GM23338 (cell line): ENCODE data around the gene DPEP3. TPM values are rescaled to one million over a fixed set of nuclear protein-coding genes. Genes with fewer than 3 reads are reported as not detected.

Experiments
- ATAC-seq: fragments of 200-7000 bp; cut with Tn5 transposase; 3 replicates; pipeline ENCODE4 v1.9.1; 2020
- DNase-seq: peaks from one replicate; pipeline ENCODE4 v3.0.0-alpha.2; 2015; ENCODE audit warnings: low spot score
- H2AFZ ChIP-seq: fragments of 200-600 bp; sonication (generic); 2 replicates; pipeline ENCODE4 v1.8.0; 2016; ENCODE audit warnings: antibody characterized with exemption, mild to moderate bottlenecking, moderate library complexity
- H3F3A ChIP-seq: fragments of 200-600 bp; sonication (generic); replicated peaks from 2 replicates; pipeline ENCODE4 v1.8.0; 2017; ENCODE audit warnings: antibody characterized with exemption, mixed run types, low read depth
- H3K27ac ChIP-seq: fragments of 200-600 bp; sonication (generic); 2 replicates; pipeline ENCODE4 v1.6.1; 2016; ENCODE audit warnings: low read depth
- H3K27me3 ChIP-seq: fragments of 200-600 bp; sonication (generic); 2 replicates; pipeline ENCODE4 v1.8.0; 2016; ENCODE audit warnings: mild to moderate bottlenecking, mixed run types, moderate library complexity; ENCODE audit not compliant: insufficient read depth
- H3K36me3 ChIP-seq: fragments of 200-600 bp; sonication (generic); 2 replicates; pipeline ENCODE4 v1.8.0; 2016; ENCODE audit warnings: mild to moderate bottlenecking; ENCODE audit not compliant: insufficient read depth
- H3K4me1 ChIP-seq: fragments of 200-600 bp; sonication (generic); 2 replicates; pipeline ENCODE4 v1.8.0; 2016; ENCODE audit warnings: mild to moderate bottlenecking, moderate library complexity; ENCODE audit not compliant: insufficient read depth
- H3K4me2 ChIP-seq: fragments of 200-600 bp; sonication (generic); 2 replicates; pipeline ENCODE4 v1.7.1; 2017; ENCODE audit warnings: mixed run types
- H3K4me3 ChIP-seq: fragments of 200-600 bp; sonication (generic); 2 replicates; pipeline ENCODE4 v1.6.1; 2016; ENCODE audit warnings: mixed run types
- H3K79me2 ChIP-seq: fragments of 200-600 bp; sonication (generic); replicated peaks from 2 replicates; pipeline ENCODE4 v1.8.0; 2017; ENCODE audit warnings: mild to moderate bottlenecking; ENCODE audit not compliant: insufficient read depth
- H3K9me2 ChIP-seq: fragments of 200-600 bp; sonication (generic); 2 replicates; pipeline ENCODE4 v1.8.0; 2017; ENCODE audit not compliant: insufficient read depth
- H4K20me1 ChIP-seq: fragments of 200-600 bp; sonication (generic); replicated peaks from 2 replicates; pipeline ENCODE4 v1.8.0; 2017; ENCODE audit warnings: mild to moderate bottlenecking; ENCODE audit not compliant: insufficient read depth
- H3K27ac Mint-ChIP-seq: 2 replicates; pipeline ENCODE4 v1.8.0; 2020; ENCODE audit warnings: inconsistent platforms, mild to moderate bottlenecking, moderate library complexity, mixed read lengths
- H3K27me3 Mint-ChIP-seq: 3 replicates; pipeline ENCODE4 v1.8.0; 2022; ENCODE audit warnings: low read depth, mild to moderate bottlenecking, moderate library complexity, mixed read lengths, inconsistent platforms; ENCODE audit not compliant: insufficient read depth, poor library complexity
- H3K36me3 Mint-ChIP-seq: 3 replicates; pipeline ENCODE4 v1.8.0; 2021; ENCODE audit warnings: low read depth, mild to moderate bottlenecking, inconsistent platforms, moderate library complexity, mixed read lengths
- H3K4me1 Mint-ChIP-seq: 3 replicates; pipeline ENCODE4 v1.8.0; 2020; ENCODE audit warnings: mild to moderate bottlenecking, inconsistent platforms, mixed read lengths
- H3K4me3 Mint-ChIP-seq: 3 replicates; pipeline ENCODE4 v1.8.0; 2021; ENCODE audit warnings: moderate library complexity, mild to moderate bottlenecking, inconsistent platforms, mixed read lengths
- H3K9me3 Mint-ChIP-seq: 3 replicates; pipeline ENCODE4 v1.8.0; 2020; ENCODE audit warnings: moderate library complexity, mild to moderate bottlenecking, inconsistent platforms, mixed read lengths
- CREB1 ChIP-seq: fragments of 250-450 bp; sonication (Bioruptor Pico); IDR thresholded peaks from 2 replicates; pipeline ENCODE4 v1.5.0; 2020; ENCODE audit warnings: low read depth, mild to moderate bottlenecking, moderate library complexity
- ETS1 ChIP-seq: IDR thresholded peaks from 2 replicates; pipeline ENCODE4 v1.6.1; 2016; ENCODE audit warnings: antibody characterized with exemption
- EZH2 ChIP-seq: fragments of 200-600 bp; sonication (generic); IDR thresholded peaks from one replicate; pipeline ENCODE4 v1.8.0; 2017; ENCODE audit warnings: antibody characterized with exemption, mild to moderate bottlenecking, low read depth; ENCODE audit not compliant: unreplicated experiment
- EZH2phosphoT487 ChIP-seq: fragments of 200-600 bp; sonication (generic); IDR thresholded peaks from one replicate; pipeline ENCODE4 v1.8.1; 2018; ENCODE audit warnings: antibody characterized with exemption; ENCODE audit not compliant: unreplicated experiment
- JUNB ChIP-seq: IDR thresholded peaks from one replicate; pipeline ENCODE4 v1.6.1; 2016; ENCODE audit warnings: antibody characterized with exemption; ENCODE audit not compliant: unreplicated experiment
- POLR2AphosphoS5 ChIP-seq: IDR thresholded peaks from 2 replicates; pipeline ENCODE4 v1.6.1; 2016; ENCODE audit warnings: antibody characterized with exemption, low read depth
- REST ChIP-seq: IDR thresholded peaks from one replicate; pipeline ENCODE4 v1.6.1; 2018; ENCODE audit warnings: antibody characterized with exemption; ENCODE audit not compliant: unreplicated experiment
- STAT1 ChIP-seq: IDR thresholded peaks from one replicate; pipeline ENCODE4 v1.6.1; 2016; ENCODE audit warnings: antibody characterized with exemption; ENCODE audit not compliant: unreplicated experiment
- ZNF331 ChIP-seq: fragments of 250-450 bp; sonication (Bioruptor Pico); IDR thresholded peaks from 2 replicates; pipeline ENCODE4 v1.5.0; 2020; ENCODE audit warnings: low read depth, mild to moderate bottlenecking, moderate library complexity
- ZNF462 ChIP-seq: fragments of 250-450 bp; sonication (Bioruptor Pico); IDR thresholded peaks from 2 replicates; pipeline ENCODE4 v1.5.0; 2020; ENCODE audit warnings: mild to moderate bottlenecking, moderate library complexity
- polyA plus RNA-seq: library from polyadenylated mRNA; unstranded; fragments of >200 nt; fragmentation: Nextera tagmentation; extraction: Ambion mirVana; gene quantifications from 2 replicates; pipeline ENCODE4 v1.2.1, GENCODE V29; 2016
- total RNA-seq: library from RNA; depleted of rRNA; stranded (reverse); fragments of >200 nt; shearing (Covaris generic); gene quantifications from 2 replicates; pipeline ENCODE4 v1.2.3, GENCODE V29; 2014

Gene DPEP3
- total and polyA plus RNA-seq, 2 experiments from 2014 or later, result 8.8 to 18.4 TPM

DNA sequence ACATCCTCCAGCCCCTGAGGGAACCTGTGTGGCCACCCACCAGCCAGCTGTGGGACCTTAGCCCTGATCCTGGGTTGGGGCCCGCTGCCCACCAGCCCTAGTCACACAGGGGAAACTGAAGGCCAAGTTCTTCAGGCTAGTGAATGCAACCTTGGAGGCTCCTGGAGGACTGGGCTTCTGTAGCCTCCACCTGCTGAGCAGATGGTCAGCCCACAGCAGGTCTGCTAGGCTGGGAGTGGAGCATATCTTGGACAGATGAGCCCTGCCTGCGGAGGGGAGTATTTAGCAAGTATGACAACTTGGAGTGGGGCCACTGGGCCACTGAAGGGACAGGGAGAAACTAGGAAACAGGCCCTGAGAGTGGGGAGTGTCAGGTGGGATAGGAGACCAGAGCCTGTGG, 4.1 kb downstream of the DPEP3 start:
- Histone ChIP-seq H3K79me2 (no peaks in the 10 kb centered on the region), H3F3A (no peaks in the 10 kb centered on the region), H3K27me3 (no peaks in the 10 kb centered on the region), H3K4me3 (no peak overlapping the region), H3K4me1 (no peaks in the 10 kb centered on the region), H3K27ac (no peak overlapping the region), H4K20me1 (no peaks in the 10 kb centered on the region), H3K36me3 (no peaks in the 10 kb centered on the region), H3K4me2 (no peak overlapping the region), H3K9me2 (no peaks in the 10 kb centered on the region), H2AFZ (no peak overlapping the region)
- no peaks in the 10 kb centered on the region for H3K9me3 Mint-ChIP-seq
- no peaks in the 10 kb centered on the region for H3K36me3 Mint-ChIP-seq
- H3K4me3 Mint-ChIP-seq, result no peak overlapping the region
- no peak overlapping the region for H3K27ac Mint-ChIP-seq
- ATAC-seq, result no peak
- no peaks in the 10 kb centered on the region; the same call in 2 of the 3 replicates for H3K4me1 Mint-ChIP-seq
- no peak for DNase-seq
- peaks cover 12% of the 10 kb centered on the region for H3K27me3 Mint-ChIP-seq
- TF ChIP-seq JUNB (no peak), EZH2 (no peak), CREB1 (CRISPR knock-in tag) (no peak), REST (no peak), ETS1 (no peak), EZH2phosphoT487 (no peak), STAT1 (no peak), POLR2AphosphoS5 (no peak), ZNF462 (no peak), ZNF331 (CRISPR knock-in tag) (no peak)
